Stimulated activated CD8-positive, alpha-beta memory T cell treated with anti-CD3 and anti-CD28 coated beads, Interleukin-4, amount 100 ng/mL, for 24 hours (primary cell): ENCODE data around the gene SEC24D.

Experiments
- DNase-seq: peaks from one replicate; pipeline ENCODE4 v3.0.0-alpha.2; 2020; ENCODE audit warnings: low read depth

The SEC24D gene

DNA sequence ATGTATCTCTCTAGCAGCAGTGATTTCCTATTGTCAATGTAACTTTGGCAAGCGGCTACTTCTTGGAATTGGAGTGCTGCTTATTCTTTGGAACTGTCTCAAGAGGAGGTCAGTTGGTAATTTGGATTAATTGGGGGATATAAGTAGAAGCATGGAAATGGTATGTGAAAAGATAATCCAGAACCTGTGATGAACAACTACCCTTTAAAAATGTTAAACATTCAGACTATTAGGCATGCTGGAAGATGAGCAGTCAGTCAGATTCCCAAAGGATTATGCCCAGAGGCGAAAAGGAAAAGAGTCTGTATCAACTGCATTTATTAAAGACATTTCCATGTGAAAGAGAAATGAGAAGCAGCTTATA lies 62.5 kb downstream of the SEC24D start:
- DNase-seq, result no peak

DNA sequence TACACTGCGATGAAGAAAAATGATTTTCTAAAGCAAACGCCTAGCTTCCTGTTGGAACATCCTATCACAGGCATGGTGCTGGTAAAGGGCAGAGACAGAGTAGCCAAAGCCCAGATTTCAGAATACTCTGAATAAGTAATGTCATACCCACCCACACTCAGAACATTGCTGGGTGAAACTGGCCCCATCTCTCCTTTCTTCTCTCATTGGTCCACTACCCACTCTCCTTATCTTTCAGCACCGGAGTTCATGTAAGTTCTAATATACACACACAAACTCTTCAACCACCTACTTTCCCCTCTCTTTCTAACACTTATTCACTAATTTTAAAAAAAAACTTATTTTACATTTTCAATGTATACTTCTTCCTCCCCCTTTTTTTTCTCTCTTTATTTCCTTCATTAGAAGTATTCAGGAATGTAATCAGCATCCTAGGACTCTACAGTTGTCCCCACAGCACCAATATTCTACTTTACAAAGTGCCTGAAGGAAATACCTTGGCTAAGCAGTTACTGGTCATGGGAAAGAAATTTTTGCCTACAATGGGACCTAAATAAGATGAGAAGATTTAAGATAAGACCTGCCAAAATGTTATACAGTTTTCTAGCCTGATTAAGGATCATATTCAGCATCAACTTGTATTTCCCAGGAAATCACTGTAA lies 63.0 kb downstream of the SEC24D start:
- no peak for DNase-seq

DNA sequence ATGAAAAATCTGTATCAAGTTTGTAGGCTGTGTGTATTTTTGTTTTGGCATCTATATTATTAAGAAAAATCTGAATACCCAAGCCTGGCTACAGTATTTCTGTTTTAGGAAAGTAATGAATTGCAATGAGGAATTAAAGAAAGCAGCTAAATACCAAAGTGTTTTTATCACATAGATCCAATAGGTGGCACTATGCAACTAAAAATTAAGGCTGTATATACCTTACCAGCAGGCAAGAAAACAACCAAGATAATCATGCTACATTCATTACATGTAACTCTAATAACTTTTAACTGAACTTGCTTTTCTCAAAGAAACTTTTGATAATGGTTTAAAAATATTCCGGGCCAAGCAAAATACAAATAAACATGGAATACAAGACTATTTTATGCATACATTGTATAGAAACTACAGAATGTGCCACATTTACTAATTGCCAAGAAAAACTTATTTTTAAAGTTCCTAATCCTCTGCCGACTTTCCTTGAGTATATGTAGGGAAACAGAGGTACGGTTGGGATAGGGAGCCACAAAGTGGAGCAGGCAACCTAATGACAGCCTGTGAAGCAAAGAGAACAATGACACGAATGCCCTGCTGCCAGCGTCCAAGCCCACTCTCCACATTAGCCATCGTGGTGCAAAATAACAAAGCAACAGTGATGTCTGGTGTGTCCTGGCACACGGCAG lies 63.7 kb downstream of the SEC24D start:
- no peak for DNase-seq

DNA sequence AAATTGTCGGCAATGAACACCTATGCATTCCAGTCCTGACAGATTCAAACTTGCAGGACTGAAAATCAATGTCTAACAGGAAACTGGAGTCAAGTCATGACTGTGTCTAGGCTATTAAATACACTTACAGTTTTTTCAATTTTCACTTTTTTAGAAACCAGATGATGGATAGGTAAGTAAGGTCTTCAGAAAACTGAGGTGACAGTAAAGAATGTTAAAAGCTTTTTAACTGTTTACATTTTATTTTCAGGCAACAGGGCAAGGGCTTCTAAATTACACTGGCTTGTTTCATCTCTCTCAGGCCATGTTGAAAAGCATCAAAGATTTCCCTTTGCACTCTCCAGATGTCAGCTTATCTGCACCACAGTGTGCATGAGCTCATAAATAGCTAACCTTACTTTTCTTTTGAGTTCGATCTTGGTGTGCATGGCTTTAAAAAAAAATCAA lies 65.2 kb downstream of the SEC24D start:
- DNase-seq, result no peak

DNA sequence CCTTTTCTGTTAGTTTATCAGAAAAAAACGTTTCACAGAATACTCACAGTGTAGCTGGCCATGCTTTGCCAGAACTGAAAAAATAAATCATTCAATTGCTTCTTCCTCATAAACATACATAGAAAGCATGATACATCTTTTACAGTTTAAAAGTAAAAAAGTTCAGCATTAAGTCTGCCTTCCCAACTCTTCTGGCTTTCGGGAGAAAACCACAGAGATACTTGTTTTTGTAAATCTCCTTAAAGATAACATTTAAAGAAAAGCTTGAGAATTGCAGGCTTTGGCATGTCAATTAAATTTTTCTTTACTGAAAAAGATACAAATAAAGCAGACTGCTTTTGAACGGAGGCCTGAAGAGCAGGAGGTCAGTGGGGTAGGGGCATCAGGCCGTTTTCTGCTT lies 66.8 kb downstream of the SEC24D start:
- DNase-seq, result no peak

DNA sequence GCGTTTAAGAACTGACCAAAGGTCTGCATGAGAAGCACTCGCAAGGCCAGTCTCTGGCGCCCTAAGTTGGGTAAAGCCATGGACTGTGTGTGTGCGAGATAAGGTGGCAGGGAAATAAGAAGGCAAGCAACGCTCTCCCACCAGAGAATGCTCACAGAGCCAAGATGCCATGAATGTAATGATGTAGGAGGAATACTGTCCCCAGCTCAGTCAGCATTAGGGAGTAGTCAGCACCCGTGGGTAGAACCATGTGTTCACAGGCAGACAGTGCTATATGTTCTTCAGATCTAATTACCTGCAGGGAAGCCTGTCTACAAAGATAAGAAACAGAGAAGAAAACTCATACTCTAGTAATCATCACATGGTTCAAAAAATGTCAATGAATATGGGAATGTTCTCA lies 68.8 kb downstream of the SEC24D start:
- DNase-seq, result no peak

DNA sequence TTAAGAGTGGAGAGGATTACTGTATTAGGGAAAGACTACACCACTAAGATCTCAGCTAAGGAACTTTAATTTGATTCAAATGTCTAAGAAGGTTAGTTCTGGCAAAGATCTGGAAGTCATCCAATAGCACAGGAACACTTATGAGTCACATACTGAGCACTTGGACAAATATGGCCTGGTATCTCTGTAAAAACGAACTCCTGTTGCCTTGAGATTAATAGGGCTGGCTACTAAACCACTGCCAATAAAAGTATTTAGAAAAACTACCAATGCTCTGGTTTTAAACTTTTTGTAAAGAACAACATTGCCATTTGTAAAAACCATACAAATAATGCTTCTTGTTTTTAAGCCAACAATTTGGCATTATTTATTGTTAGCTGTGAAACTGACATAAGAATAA lies 70.5 kb downstream of the SEC24D start:
- no peak for DNase-seq

DNA sequence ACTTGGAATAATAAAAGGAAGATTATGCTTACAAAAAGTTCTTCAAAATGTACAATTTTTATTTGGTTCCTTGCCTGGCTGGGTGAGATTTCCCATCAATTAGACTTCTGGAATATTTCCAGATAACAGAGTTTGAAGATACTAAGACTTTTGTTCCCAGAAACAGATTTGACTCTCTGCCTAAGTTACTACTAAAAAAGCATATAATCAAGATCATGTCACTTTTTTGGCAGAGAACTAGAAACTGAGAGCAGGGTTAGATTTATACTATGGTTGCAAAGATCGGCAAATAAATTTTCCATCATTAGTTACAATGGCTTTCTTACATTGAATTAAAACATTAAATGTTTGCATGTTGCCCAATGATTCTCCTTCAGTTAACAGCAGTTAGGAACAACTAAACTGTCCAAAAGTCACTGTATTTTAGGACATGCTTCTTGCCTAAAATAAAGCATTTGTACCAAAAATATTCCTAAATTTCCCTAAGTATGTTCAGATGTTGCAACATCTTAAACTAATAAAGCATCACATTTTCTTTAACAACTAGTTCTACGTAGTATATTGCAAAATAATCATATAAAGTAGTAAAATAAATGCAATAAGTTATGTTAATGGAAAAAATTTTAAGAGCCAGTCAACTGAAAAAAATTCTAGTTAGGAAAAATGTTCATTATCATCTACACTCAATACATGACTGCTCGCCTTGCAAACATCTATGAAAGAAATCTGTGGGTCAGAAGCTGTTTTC lies 73.0 kb downstream of the SEC24D start:
- DNase-seq, result no peak

DNA sequence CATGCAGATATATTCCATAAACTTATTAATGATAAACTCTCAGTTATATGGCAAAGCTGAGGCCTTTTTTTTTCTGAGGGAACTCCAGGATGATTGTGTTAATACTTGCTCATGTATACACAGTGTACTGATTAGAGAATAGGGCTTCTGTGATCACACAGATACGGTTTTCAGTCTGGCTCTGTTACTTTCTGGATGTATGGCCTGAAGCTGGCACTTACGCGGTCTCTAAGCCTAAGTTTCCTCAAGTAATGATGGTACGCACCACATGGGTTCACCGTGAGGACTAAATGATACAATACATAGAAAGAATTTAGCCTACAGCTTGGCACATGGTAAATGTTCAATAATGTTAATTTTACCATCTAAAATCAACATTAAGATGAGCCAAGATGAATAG lies 73.8 kb downstream of the SEC24D start:
- no peak for DNase-seq

DNA sequence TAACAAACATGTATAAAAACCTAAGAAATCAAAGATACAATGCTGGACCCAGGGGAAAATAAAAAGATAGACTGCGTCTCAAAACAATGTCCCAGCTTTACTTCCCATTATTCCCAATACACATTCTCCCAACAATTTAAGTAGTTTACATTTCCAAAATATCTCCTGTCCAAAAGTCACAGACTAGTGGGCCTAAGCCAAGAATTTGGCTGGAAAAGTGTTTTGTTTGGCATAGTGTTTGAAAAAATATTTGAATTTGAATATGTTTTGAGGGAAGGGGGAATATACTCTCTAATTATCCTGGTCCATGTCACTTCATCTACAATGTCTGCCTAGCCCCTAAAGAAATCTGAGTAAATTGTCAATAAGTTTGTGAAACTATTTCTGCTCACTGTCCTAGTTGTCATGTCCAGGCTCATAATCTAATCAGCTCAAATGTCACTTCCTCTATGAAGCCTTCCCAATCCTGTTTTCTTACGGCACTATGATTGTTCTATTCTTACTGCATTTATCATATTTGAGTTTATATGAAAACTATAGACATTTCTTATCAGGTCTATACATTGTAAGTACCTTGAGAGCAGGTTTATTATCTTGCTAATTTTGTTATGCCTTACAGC lies 74.4 kb downstream of the SEC24D start:
- DNase-seq, result no peak

DNA sequence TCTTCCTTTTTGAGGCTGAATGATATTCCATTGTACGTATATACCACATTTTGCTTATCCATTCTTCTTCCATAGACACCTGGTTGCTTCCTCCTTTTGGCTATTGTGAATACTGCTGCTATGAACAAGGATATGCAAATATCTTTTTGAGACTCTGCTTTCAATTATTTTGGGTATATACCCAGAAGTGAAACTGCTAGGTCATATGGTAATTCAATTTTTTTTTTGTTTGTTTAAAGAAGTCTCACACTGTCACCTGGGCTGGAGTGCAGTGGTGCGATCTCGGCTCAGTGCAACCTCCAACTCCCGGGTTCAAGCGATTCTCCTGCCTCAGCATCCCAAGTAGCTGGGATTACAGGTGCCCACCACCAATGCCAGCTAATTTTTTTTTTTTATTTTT lies 75.4 kb downstream of the SEC24D start:
- DNase-seq, result no peak

DNA sequence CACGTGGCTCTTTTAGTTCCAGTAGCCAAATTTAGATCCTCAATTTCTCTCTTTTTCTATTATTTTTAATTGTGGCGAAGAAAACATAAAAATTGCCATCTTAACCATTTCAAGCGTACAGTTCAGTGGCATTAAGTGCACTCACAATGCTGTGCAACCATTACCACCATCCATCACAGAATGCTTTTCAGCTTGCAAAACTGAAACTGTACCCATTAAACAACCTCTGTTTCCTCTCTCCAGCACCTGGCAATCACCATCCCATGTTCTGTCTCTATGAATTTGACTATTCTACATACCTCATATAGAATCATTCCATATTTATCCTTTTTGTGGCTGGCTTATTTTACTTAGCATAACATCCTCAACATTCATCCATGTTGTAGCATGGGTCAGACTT lies 75.8 kb downstream of the SEC24D start:
- no peak for DNase-seq

DNA sequence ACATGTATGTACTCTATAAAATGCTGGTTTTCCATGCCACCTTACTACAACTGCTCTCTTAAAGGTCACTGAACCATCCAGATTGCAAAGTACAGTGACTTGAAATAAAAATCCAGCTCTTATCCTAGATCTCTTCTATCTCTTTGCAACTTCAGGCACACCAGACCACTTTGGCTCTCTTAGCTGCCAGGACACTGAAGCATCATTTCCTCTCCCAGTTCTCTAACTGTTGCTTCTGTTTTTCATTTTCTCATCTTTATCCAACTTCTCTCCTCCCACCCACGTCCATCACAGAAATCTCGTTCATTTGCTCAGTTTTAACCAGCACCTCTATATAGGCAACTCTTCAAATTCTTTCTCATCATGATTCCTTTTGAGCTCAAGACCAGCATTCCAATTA lies 76.4 kb downstream of the SEC24D start:
- DNase-seq, result no peak

DNA sequence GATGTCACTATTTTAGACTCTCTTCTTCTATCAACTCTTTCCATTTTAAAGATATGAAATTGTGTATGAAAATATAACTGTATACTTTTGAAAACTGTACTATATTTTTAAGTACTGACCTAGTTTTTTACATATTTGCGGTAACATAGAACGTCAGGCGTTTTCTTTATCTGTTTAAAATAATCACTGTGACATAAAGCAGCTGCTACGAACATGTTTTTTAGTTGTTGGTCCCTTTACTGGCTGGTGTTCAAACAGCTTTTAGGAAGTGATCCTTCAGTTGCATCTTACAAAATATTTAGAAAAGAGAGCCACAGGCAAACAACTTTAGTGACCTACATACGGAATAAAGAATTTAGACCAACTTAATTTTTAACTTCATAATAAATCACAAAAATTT lies 77.6 kb downstream of the SEC24D start:
- no peak for DNase-seq

DNA sequence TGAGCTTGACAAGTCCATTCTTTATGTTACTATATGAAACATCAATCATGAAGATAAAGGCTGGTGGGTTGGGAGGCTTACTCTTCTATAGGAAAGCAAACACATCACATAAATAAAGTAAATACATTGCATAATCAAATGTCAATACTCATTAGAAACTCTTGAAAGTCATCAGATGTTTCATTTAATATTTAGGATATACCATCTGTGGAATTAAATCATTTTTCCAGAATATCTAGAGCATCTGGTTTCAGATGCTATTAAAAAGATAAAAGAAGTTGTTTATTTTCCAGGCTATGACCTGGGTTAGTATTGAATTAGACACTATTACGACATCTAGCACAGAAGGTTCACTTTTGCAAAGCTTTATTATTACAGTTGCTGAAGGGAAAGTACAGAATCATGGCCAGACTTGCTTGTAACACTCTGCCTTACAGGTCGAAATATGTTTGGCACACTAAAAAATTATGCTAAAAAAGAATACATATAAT lies 78.1 kb downstream of the SEC24D start:
- no peak for DNase-seq

DNA sequence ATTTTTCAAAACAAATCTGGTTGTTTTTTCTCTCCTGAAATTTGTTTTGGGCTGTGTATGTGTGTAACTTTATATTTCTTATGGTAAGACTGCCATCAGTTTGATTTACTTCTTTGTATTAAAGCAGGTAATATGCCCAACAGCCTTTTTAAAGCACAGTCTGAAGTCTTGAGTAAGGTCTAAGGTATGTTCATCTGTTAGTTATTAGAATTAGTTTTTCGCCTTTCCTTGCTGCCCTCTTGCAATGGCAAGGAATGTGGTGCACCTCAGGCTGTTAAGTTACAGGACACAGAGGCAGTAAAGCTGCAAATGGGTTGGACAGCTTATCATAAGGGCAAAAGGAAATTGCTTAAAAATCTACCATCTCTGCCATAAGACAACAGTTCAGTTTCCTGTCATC lies 79.0 kb downstream of the SEC24D start:
- no peak for DNase-seq

DNA sequence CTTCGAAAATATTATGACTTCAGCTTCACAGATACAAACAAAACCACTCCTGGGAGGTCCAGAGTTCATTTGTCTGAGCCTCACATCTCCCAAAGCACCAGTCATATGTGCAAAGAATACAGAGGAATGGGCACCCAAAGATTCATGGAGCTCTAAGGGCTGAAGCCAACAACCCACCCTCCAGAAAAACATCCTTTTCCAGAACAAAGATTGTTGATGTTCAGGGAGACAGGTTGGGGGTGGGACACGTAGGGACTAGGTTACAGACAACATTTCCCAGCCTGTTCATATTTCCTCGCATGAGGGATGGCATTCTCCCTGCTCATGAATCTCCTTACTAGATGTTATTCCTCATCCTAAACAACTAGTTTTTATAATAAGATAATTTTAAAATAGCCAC lies 79.5 kb downstream of the SEC24D start:
- DNase-seq, result no peak

DNA sequence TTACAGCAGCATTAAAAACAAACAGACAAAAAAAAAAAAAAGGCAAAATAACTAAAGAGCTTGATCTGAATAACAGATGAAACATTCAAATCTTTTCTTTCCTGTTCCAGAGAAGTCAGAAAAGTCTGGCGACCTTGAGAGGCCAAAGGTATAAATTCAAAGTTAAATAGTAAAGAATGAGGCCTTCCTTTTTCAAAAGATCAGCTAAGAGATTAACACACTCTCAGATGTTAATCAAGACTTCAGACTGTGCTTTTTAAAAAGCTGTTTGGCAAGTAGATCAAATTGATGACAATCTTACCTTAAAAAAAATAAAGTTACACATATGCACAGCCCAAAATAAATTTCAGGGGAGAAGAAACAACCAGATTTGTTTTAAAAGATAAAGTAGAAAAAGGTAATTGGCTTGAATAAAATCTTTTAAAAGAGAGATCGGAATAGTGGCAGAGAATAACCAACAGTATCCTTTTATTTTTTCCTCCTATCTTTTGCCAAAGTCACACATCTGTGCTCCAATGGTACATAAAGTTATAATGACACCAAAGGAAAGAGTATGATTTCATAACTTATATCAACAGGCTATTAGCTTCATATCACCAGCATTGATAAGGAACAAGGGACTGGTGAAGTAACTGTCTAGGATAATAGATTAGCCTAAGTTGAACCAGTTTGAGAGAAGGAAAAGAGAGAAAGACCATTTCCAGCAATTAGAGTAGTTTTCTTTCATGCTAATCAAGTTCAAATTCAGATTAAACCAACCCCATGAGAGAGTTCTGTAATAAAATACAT lies 80.3 kb downstream of the SEC24D start:
- no peak for DNase-seq

DNA sequence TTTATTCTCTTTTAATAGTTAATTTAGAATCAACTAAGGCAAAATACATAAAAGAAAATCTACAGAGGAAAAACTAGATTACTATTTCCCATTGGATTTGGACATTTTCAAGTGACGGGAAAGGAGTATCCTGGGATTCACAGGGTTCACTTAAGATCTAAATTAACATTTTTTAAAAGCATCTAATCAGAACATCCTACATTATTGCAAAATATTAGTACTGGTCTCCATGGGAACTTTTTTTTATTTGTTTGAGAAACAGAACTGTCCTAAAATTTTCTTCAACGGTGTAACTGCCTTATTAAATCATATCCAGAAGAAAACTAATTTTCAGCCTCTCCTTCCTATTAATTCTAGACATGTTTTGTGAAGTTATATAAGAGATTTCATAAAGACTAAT lies 81.0 kb downstream of the SEC24D start:
- DNase-seq, result no peak

DNA sequence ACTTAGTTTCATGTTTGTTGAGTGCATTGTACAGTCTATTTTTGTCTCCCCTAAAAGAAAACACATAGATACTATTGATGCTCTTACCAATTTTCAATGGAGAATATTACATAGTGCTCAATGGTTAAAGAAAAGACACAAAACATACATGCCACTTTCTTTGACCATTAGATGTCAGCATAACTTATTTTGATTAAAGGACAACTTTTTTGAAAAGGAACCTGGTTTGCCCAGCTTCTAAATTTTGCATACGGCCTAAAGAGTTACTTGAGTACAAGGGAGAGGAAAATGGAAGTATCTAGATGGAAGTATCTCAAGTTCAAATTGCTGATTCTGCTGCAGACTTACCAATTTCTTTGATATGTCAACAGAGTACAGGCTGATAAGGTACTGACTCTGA lies 82.2 kb downstream of the SEC24D start:
- DNase-seq, result no peak

DNA sequence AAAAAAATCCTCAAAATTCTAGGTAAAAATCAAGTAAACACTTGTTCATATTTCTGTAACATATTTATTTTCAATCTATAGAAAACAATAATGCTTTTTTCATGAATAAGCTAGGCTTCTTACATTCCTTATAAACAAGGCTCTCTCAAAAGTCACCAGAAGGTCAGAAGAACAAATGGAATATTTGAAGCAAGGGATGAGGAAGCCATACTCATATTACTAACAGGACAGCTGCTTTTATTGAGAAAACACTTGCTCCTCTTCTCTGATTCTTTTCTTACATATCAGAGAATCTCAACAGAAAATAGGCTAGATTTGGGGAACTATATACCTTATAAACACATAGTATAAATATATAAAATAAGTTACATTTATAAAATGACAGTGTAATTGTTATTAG lies 82.8 kb downstream of the SEC24D start:
- DNase-seq, result no peak

DNA sequence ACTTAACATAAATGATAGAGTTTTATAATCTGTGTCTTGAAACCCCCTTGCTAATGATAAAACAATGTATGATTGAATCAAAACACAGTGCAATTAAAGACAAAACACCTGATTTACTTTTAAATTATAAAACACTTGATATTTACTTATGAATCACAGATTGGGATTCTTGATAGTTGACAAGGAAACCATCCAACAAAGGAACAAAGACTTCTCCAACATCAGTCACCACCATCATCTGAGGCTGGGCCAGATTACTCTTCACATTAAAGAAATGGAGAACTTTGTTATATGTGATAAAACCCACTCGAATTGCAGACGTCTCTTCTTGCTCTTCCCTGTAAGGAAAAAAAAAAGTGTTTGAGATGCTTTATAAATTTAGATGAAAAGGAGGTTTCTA lies 83.4 kb downstream of the SEC24D start:
- no peak for DNase-seq
